ENCODE results near the gene PKNOX2.
A peak's percentile ranks its signal among the peaks of the same experiment; 100 is the strongest.

PKNOX2 gene

GRCh38 chr11:125270711-125271110 is 106.2 kb downstream of the PKNOX2 start:
- no peaks in the 10 kb centered on the region for H3K79me2 ChIP-seq (ENCODE audit: control insufficient read depth, insufficient read depth, low read length, poor library complexity)
- H3K14ac ChIP-seq (ENCODE audit: low read length): no peak overlapping the region
- DNase-seq: no peak
- no peak overlapping the region for H2BK5ac ChIP-seq (ENCODE audit: low read depth, low read length, poor library complexity)
- no peak overlapping the region for H2AFZ ChIP-seq (ENCODE audit: insufficient read depth, low read length, poor library complexity)
- H4K12ac ChIP-seq (ENCODE audit: low read depth, low read length): no peak overlapping the region
- no peak overlapping the region for H3K4me3 ChIP-seq (ENCODE audit: low read depth, low read length)
- no CpG with 5 or more reads among the region's 2 CpGs for WGBS (ENCODE audit: extremely low coverage, insufficient coverage, insufficient read length)
- no peak overlapping the region for H3K27ac ChIP-seq (ENCODE audit: low read depth, low read length)
- no peak overlapping the region for H3K18ac ChIP-seq (ENCODE audit: low read length)
- no peak overlapping the region for H4K91ac ChIP-seq (ENCODE audit: low read depth, low read length)
- H3K23ac ChIP-seq (ENCODE audit: low read length): no peak overlapping the region
- no peak overlapping the region for H3K4ac ChIP-seq (ENCODE audit: low read depth, low read length)
- no peak overlapping the region for H2AK5ac ChIP-seq (ENCODE audit: low read length)
- peaks cover 12 to 15% of the 10 kb centered on the region in 2 experiments for H3K4me1 ChIP-seq (ENCODE audit: control insufficient read depth in 1 of 2, insufficient read depth in 2 of 2, low read length in 2 of 2)
- H3K79me1 ChIP-seq (ENCODE audit: low read length): peaks cover 2% of the 10 kb centered on the region
- H3K4me2 ChIP-seq (ENCODE audit: low read length): no peak overlapping the region
- no peak overlapping the region for H3K9ac ChIP-seq (ENCODE audit: low read length)
- H3K9me3 ChIP-seq (ENCODE audit: insufficient read depth, low read depth, low read length): peaks cover 2% of the 10 kb centered on the region
- no peak overlapping the region for H4K8ac ChIP-seq (ENCODE audit: low read depth, low read length)
- H2BK12ac ChIP-seq (ENCODE audit: low read length): no peak overlapping the region
- no peaks in the 10 kb centered on the region for H3K36me3 ChIP-seq (ENCODE audit: control insufficient read depth in 1 of 2, insufficient read depth in 2 of 2, low read length in 2 of 2)
- H3K27me3 ChIP-seq (ENCODE audit: insufficient read depth, low read length): no peaks in the 10 kb centered on the region
- H2BK120ac ChIP-seq (ENCODE audit: insufficient read depth, low read length, poor library complexity): no peak overlapping the region

DNA sequence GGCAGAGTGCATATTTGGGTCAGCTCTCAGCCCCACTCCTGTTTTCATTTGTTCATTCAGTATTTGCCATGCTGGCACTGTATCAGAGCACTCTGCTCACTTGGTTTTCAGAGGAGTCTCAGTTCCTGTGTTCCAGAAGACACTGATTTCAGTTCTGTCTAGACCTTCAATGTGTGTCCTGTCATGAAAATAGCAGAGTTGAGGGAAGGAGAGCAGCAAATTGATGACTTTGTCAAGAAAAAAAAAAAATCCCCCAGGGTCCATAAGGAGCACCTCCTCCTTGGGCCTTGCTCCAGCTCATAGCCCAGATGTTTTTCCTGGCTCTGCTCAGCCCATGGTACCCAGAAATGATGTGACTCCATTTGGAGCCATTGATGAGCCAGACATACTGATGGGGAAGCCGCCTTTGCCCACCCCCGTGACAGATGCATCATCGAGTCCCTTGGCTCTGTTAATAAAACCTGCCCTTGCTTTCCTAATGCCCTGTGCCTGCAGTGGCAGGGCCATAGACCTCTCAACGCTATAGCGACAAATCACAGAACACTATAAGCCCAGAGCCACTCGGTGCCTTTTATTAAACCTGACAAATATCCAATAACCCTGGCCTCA is 107.0 kb downstream of the PKNOX2 start:
- no peak overlapping the region for H3K27ac ChIP-seq (ENCODE audit: low read depth, low read length)

GRCh38 chr11:125272092-125272491 is 107.5 kb downstream of the PKNOX2 start:
- H2AK5ac ChIP-seq (ENCODE audit: low read length): no peak overlapping the region
- H3K4ac ChIP-seq (ENCODE audit: low read depth, low read length): no peak overlapping the region
- no peak overlapping the region for H3K14ac ChIP-seq (ENCODE audit: low read length)
- peak; percentile 67 to 73 for DNase-seq
- H3K9me3 ChIP-seq (ENCODE audit: insufficient read depth, low read depth, low read length): no peaks in the 10 kb centered on the region
- H4K8ac ChIP-seq (ENCODE audit: low read depth, low read length): no peak overlapping the region
- peak overlapping the region; percentile 4 for H2BK120ac ChIP-seq (ENCODE audit: insufficient read depth, low read length, poor library complexity)
- H3K4me3 ChIP-seq (ENCODE audit: low read depth, low read length): no peak overlapping the region
- no peak overlapping the region for H3K18ac ChIP-seq (ENCODE audit: low read length)
- H4K91ac ChIP-seq (ENCODE audit: low read depth, low read length): peak overlapping the region; percentile 41
- H2BK12ac ChIP-seq (ENCODE audit: low read length): no peak overlapping the region
- no peak overlapping the region for H3K23ac ChIP-seq (ENCODE audit: low read length)
- H3K9ac ChIP-seq (ENCODE audit: low read length): no peak overlapping the region
- no peaks in the 10 kb centered on the region for H3K27me3 ChIP-seq (ENCODE audit: insufficient read depth, low read length)
- no peak overlapping the region for H3K27ac ChIP-seq (ENCODE audit: low read depth, low read length)
- H3K4me2 ChIP-seq (ENCODE audit: low read length): no peak overlapping the region
- H3K36me3 ChIP-seq (ENCODE audit: control insufficient read depth in 1 of 2, insufficient read depth in 2 of 2, low read length in 2 of 2): no peaks in the 10 kb centered on the region
- no peak overlapping the region for H4K12ac ChIP-seq (ENCODE audit: low read depth, low read length)
- no peaks in the 10 kb centered on the region for H3K79me2 ChIP-seq (ENCODE audit: control insufficient read depth, insufficient read depth, low read length, poor library complexity)
- peaks cover 2% of the 10 kb centered on the region for H3K79me1 ChIP-seq (ENCODE audit: low read length)
- no peak overlapping the region for H2AFZ ChIP-seq (ENCODE audit: insufficient read depth, low read length, poor library complexity)
- peaks cover 12 to 13% of the 10 kb centered on the region in 2 experiments for H3K4me1 ChIP-seq (ENCODE audit: control insufficient read depth in 1 of 2, insufficient read depth in 2 of 2, low read length in 2 of 2)
- no CpG with 5 or more reads among the region's 3 CpGs for WGBS (ENCODE audit: extremely low coverage, insufficient coverage, insufficient read length)
- H2BK5ac ChIP-seq (ENCODE audit: low read depth, low read length, poor library complexity): no peak overlapping the region

More for the DNA sequence above, 107.0 kb downstream of the PKNOX2 start:
- H3K27me3 ChIP-seq (ENCODE audit: insufficient read depth, low read length): no peaks in the 10 kb centered on the region
- no peak overlapping the region for H4K12ac ChIP-seq (ENCODE audit: low read depth, low read length)
- H3K23ac ChIP-seq (ENCODE audit: low read length): no peak overlapping the region
- H3K79me1 ChIP-seq (ENCODE audit: low read length): peaks cover 2% of the 10 kb centered on the region
- no peak overlapping the region for H3K4me2 ChIP-seq (ENCODE audit: low read length)
- no peak overlapping the region for H3K9ac ChIP-seq (ENCODE audit: low read length)
- H3K14ac ChIP-seq (ENCODE audit: low read length): no peak overlapping the region
- H2BK12ac ChIP-seq (ENCODE audit: low read length): peak overlapping the region; percentile 38
- H3K36me3 ChIP-seq (ENCODE audit: control insufficient read depth in 1 of 2, insufficient read depth in 2 of 2, low read length in 2 of 2): no peaks in the 10 kb centered on the region
- peaks cover 12 to 13% of the 10 kb centered on the region in 2 experiments for H3K4me1 ChIP-seq (ENCODE audit: control insufficient read depth in 1 of 2, insufficient read depth in 2 of 2, low read length in 2 of 2)
- H2BK120ac ChIP-seq (ENCODE audit: insufficient read depth, low read length, poor library complexity): no peak overlapping the region
- H3K9me3 ChIP-seq (ENCODE audit: insufficient read depth, low read depth, low read length): peaks cover under 1% of the 10 kb centered on the region
- no peak overlapping the region for H2AFZ ChIP-seq (ENCODE audit: insufficient read depth, low read length, poor library complexity)
- H3K4me3 ChIP-seq (ENCODE audit: low read depth, low read length): no peak overlapping the region
- H2BK5ac ChIP-seq (ENCODE audit: low read depth, low read length, poor library complexity): no peak overlapping the region
- H4K8ac ChIP-seq (ENCODE audit: low read depth, low read length): no peak overlapping the region
- no CpG with 5 or more reads among the region's 6 CpGs for WGBS (ENCODE audit: extremely low coverage, insufficient coverage, insufficient read length)
- no peak overlapping the region for H4K91ac ChIP-seq (ENCODE audit: low read depth, low read length)
- no peak for DNase-seq
- H2AK5ac ChIP-seq (ENCODE audit: low read length): no peak overlapping the region
- no peak overlapping the region for H3K18ac ChIP-seq (ENCODE audit: low read length)
- H3K4ac ChIP-seq (ENCODE audit: low read depth, low read length): no peak overlapping the region
- H3K79me2 ChIP-seq (ENCODE audit: control insufficient read depth, insufficient read depth, low read length, poor library complexity): no peaks in the 10 kb centered on the region

DNA sequence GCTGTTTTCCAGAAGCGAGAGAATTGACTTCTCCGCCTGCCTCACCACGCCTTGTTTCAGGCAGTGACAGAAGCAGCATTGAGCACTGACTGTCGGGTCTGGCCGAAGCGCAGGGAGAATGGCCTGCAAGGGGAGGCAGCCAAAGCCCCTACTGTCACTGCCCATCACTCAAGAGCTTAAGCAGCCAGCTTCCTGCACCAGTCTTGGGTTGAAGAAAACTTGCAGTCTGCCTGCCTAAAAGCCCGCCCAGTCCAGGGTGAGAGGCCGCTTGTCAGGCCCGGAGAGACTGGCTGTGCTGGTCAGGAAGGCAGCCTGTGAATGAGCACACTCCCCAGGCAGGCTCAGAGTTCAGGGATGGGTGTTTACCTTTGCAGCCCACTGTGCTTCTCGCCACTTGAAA is 108.3 kb downstream of the PKNOX2 start:
- Histone ChIP-seq H3K79me2 (ENCODE audit: control insufficient read depth, insufficient read depth, low read length, poor library complexity) (no peaks in the 10 kb centered on the region), H2BK120ac (ENCODE audit: insufficient read depth, low read length, poor library complexity) (peak overlapping the region; percentile 4), H3K4me2 (ENCODE audit: low read length) (no peak overlapping the region), H2BK12ac (ENCODE audit: low read length) (peak overlapping the region; percentile 33), H3K9me3 (ENCODE audit: insufficient read depth, low read depth, low read length) (no peaks in the 10 kb centered on the region), H3K36me3 (ENCODE audit: control insufficient read depth in 1 of 2, insufficient read depth in 2 of 2, low read length in 2 of 2) (no peaks in the 10 kb centered on the region), H3K27me3 (ENCODE audit: insufficient read depth, low read length) (no peaks in the 10 kb centered on the region), H3K18ac (ENCODE audit: low read length) (no peak overlapping the region), H4K12ac (ENCODE audit: low read depth, low read length) (no peak overlapping the region), H3K14ac (ENCODE audit: low read length) (peak overlapping the region; percentile 1), H3K4ac (ENCODE audit: low read depth, low read length) (no peak overlapping the region), H2AK5ac (ENCODE audit: low read length) (no peak overlapping the region), H2BK5ac (ENCODE audit: low read depth, low read length, poor library complexity) (no peak overlapping the region), H2AFZ (ENCODE audit: insufficient read depth, low read length, poor library complexity) (no peak overlapping the region), H3K27ac (ENCODE audit: low read depth, low read length) (peak overlapping the region; percentile 19), H3K4me3 (ENCODE audit: low read depth, low read length) (no peak overlapping the region), H3K9ac (ENCODE audit: low read length) (no peak overlapping the region), H3K23ac (ENCODE audit: low read length) (no peak overlapping the region), H4K91ac (ENCODE audit: low read depth, low read length) (peak overlapping the region; percentile 41), H4K8ac (ENCODE audit: low read depth, low read length) (no peak overlapping the region), H3K4me1 (ENCODE audit: control insufficient read depth in 1 of 2, insufficient read depth in 2 of 2, low read length in 2 of 2) (peaks cover 12 to 13% of the 10 kb centered on the region in 2 experiments), H3K79me1 (ENCODE audit: low read length) (peaks cover 2% of the 10 kb centered on the region)
- no CpG with 5 or more reads among the region's 10 CpGs for WGBS (ENCODE audit: extremely low coverage, insufficient coverage, insufficient read length)
- DNase-seq: no peak
